ENCODE results near the gene PXN. TPM values are rescaled to one million over a fixed set of nuclear protein-coding genes. Genes with fewer than 3 reads are reported as not detected.

PXN gene
- total RNA-seq, 2 donors from 2014 or later = 93.0 to 105 TPM

DNA sequence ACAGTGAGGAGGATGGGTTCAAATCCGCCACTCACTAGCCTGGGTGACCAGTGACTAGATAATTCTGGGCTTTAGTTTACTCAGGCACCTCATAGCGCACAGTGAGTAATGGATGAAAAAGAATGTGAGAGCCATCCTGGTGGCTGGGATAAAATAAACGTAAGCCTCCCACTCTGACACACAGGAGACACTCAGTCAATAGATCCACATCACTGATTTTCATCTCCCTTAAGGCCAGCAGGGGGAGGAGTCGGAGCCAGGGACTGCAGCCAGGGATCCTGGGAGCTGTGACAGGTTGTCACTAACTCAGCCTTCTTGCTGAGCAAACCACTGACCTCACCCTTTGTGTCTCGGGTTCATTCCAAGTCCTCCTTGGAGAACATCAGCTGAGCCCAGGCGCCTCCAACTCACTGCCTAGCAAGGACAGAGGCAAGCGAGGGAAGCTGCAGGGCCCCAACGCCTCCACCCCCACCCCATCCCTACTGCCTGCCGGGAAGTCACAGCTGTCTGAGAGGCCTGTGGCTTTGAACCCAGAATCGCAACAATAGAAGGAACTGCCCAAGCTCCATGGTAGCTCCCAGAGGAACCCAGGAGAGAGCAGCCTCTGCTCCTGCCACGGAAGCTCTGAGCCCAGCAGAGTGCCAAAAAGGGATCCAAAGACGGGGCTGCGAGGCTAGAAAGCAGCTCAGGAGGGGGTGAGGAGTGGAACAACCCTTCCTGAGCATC lies 30.7 kb downstream of the PXN start:
- Histone ChIP-seq H3K4me1 (ENCODE audit: control insufficient read depth in 1 of 2, low read depth in 2 of 2) (peaks cover 75 to 92% of the 10 kb centered on the region in 2 donors), H3K4me3 (peak overlapping the region; percentile 50)

DNA sequence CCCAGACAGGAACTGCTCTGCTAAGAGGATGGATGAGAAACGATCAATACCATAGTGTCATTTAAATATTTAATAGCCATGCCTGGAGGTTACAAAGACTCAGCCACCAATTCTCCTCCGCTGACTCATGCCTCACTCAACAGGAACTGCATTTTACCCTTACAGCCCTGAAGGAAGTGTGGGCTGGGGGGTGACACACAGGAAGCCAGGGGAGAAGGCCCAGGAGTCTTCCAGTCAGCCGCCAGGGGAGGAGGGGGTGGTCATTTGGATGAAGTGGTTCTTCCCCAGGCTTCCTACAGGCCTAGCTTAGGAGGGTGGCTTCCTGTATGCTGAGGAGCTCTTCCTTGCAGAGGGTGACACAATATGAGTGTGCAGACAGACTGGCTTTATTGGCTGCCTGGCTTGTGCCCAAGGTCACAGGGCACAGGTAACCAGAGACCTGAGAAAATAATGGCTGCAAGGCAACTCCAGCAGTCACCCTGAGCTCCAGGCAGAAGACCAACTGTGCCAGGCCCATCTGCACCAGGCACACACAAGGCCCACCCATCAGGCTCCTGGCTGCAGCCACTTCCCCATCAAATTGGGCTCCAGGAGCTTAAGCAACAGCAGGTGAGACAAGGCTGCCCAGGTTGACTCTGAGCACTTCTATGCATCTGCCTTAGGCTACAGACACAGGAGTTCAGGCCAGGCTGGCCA lies 34.1 kb downstream of the PXN start:
- peak overlapping the region; percentile 44 for H3K4me3 ChIP-seq
- H3K27me3 ChIP-seq (replicated peaks; ENCODE audit: insufficient read depth) = no peaks in the 10 kb centered on the region
- DNase-seq (ENCODE audit: low spot score) (peak; percentile 79), ATAC-seq (ENCODE audit: insufficient number of reproducible peaks, low FRiP score, low read depth) (peak; percentile 25)
- TF ChIP-seq, protein P1, sequence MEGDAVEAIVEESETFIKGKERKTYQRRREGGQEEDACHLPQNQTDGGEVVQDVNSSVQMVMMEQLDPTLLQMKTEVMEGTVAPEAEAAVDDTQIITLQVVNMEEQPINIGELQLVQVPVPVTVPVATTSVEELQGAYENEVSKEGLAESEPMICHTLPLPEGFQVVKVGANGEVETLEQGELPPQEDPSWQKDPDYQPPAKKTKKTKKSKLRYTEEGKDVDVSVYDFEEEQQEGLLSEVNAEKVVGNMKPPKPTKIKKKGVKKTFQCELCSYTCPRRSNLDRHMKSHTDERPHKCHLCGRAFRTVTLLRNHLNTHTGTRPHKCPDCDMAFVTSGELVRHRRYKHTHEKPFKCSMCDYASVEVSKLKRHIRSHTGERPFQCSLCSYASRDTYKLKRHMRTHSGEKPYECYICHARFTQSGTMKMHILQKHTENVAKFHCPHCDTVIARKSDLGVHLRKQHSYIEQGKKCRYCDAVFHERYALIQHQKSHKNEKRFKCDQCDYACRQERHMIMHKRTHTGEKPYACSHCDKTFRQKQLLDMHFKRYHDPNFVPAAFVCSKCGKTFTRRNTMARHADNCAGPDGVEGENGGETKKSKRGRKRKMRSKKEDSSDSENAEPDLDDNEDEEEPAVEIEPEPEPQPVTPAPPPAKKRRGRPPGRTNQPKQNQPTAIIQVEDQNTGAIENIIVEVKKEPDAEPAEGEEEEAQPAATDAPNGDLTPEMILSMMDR (IDR thresholded peaks at IDR 0.05) = no peak
- no peaks in the 10 kb centered on the region for H3K9me3 ChIP-seq
- peak overlapping the region; percentile 90 to 96 for H3K27ac ChIP-seq
- H3K4me1 ChIP-seq (ENCODE audit: control insufficient read depth in 1 of 2, low read depth in 2 of 2) = peaks cover 72 to 87% of the 10 kb centered on the region in 2 donors
- H3K36me3 ChIP-seq = no peaks in the 10 kb centered on the region

More for the DNA sequence above, 30.7 kb downstream of the PXN start:
- Histone ChIP-seq H3K27ac (peak overlapping the region; percentile 85 to 96), H3K36me3 (no peaks in the 10 kb centered on the region), H3K27me3 (replicated peaks; ENCODE audit: insufficient read depth) (no peaks in the 10 kb centered on the region), H3K9me3 (no peaks in the 10 kb centered on the region)
- TF ChIP-seq, protein P1 (IDR thresholded peaks at IDR 0.05) = peak; percentile 51
- DNase-seq (ENCODE audit: low spot score) (peak; percentile 87), ATAC-seq (ENCODE audit: insufficient number of reproducible peaks, low FRiP score, low read depth) (peak; percentile 67)

DNA sequence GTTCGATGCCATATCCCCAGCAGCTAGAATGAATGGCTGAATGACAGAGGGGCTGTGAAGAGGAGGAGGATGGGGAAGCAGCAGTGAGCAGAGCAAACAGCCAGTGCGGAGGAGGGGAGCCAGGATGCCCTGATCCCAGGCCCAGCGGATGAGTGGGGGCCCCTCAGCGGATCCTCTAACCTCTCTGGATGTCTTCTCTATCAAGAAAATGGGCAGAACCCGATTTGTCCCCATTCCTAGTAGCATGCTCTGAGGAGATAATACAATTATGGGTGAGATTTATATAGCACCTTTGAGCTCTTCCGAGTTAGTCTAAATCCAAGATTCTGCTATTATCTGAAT lies 34.6 kb downstream of the PXN start:
- Histone ChIP-seq H3K27me3 (replicated peaks; ENCODE audit: insufficient read depth) (no peaks in the 10 kb centered on the region), H3K4me3 (peak overlapping the region; percentile 44), H3K36me3 (no peaks in the 10 kb centered on the region), H3K4me1 (ENCODE audit: control insufficient read depth in 1 of 2, low read depth in 2 of 2) (peaks cover 70 to 87% of the 10 kb centered on the region in 2 donors), H3K9me3 (no peaks in the 10 kb centered on the region), H3K27ac (peak overlapping the region; percentile 90 to 96)
- ATAC-seq (ENCODE audit: insufficient number of reproducible peaks, low FRiP score, low read depth) = no peak
- TF ChIP-seq, protein P1 (IDR thresholded peaks at IDR 0.05) = no peak
- DNase-seq (ENCODE audit: low spot score) = no peak

DNA sequence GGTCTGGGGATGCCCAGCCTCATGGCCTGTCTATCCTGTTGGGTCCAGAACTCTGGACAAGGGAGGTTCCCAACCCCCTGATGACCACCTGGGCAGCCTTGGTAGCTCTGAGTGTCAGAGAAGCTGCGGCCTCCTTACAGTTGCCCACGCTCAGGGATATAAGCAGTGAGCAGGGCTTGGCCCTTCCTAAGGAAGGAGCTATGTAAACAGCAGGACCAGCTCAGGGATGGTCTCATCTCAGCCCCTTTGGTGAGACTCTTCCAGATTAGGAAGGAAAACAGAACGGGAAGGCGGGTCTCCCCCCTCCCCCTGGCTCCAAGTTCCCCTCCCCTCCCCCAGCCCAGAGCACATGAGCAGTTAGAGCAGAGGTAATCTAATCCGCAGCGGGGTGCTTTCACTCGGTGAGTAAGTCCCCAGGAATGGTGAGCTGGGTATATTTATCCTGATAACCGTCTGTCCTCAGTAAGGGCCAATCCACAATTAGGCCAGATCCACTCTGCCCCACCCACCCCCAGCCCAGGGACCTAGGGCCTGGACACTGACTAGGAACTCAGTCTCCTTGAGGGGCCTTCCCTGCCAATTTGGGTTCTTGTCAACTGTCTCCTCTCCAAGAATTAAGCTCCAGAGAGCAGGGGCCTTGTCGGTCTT lies 35.1 kb downstream of the PXN start:
- TF ChIP-seq, protein P1 (IDR thresholded peaks at IDR 0.05) = no peak
- H3K4me3 ChIP-seq = peak overlapping the region; percentile 44
- H3K27me3 ChIP-seq (replicated peaks; ENCODE audit: insufficient read depth) = no peaks in the 10 kb centered on the region
- H3K4me1 ChIP-seq (ENCODE audit: control insufficient read depth in 1 of 2, low read depth in 2 of 2) = peaks cover 66 to 84% of the 10 kb centered on the region in 2 donors
- H3K27ac ChIP-seq = peak overlapping the region; percentile 90 to 96
- no peaks in the 10 kb centered on the region for H3K9me3 ChIP-seq
- H3K36me3 ChIP-seq = no peaks in the 10 kb centered on the region
- peak; percentile 38 for DNase-seq (ENCODE audit: low spot score)
- ATAC-seq (ENCODE audit: insufficient number of reproducible peaks, low FRiP score, low read depth) = peak; percentile 30

All from thoracic aorta (tissue), 2 donors.